HepG2 (cell line): ENCODE results near the gene IFITM5. TPM values are rescaled to one million over a fixed set of nuclear protein-coding genes. Genes with fewer than 3 reads are reported as not detected.
A peak's percentile ranks its signal among the peaks of the same experiment; 100 is the strongest.

Experiments
- ATAC-seq: fragments of 200-7000 bp; cut with Tn5 transposase; 3 replicates; pipeline ENCODE4 v1.9.1; 2020; ENCODE audit warnings: mild to moderate bottlenecking, moderate library complexity
- BruUV-seq: library from RNA; stranded (reverse); fragments of 400-500 nt; replicated peaks from 2 replicates; lab custom pipeline; 2021; lab: Mats Ljungman, UMichigan
- CTCF ChIA-PET: fragments of 300-600 bp; formaldehyde crosslinking; extraction: SDS; loops from one replicate; lab custom pipeline; 2021; ENCODE audit warnings: low total read pairs, inconsistent platforms, low intra/inter-chr PET ratio; lab: Yijun Ruan, JAX
- POLR2A ChIA-PET: fragments of 350-600 bp; sonication (Branson Sonifier 250); formaldehyde crosslinking; loops from one replicate; lab custom pipeline; 2020; ENCODE audit warnings: antibody characterized with exemption, inconsistent platforms; lab: Yijun Ruan, JAX
- DNase-seq: peaks from one replicate; pipeline ENCODE4 v3.0.0-alpha.2; 2015; ENCODE audit warnings: low spot score
- FAIRE-seq: peaks from 3 replicates; lab custom pipeline; 2011; peaks lifted over from hg19 to GRCh38; lab: Jason Lieb, UNC
- H2AFZ ChIP-seq: one replicate; pipeline ENCODE4 v1.6.1; 2011; ENCODE audit warnings: low read length, inconsistent platforms
- H3K27ac ChIP-seq: fragments of 300-600 bp; 3 replicates; pipeline ENCODE4 v1.8.0; 2011; ENCODE audit warnings: mixed run types, mild to moderate bottlenecking, mixed read lengths, low read length, inconsistent platforms; ENCODE audit not compliant: insufficient read depth; ENCODE audit errors: extremely low read length
- H3K27me3 ChIP-seq, 2 experiments: fragments of 200-600 bp in 1 of 2; 2 replicates in 1 of 2; 3 replicates in 1 of 2; pipeline versions ENCODE4 v1.6.0 to v1.8.0; 2011; ENCODE audit warnings: low read length in 2 of 2, mild to moderate bottlenecking in 2 of 2, moderate library complexity in 2 of 2, inconsistent platforms in 1 of 2; ENCODE audit not compliant: insufficient read depth in 2 of 2, control insufficient read depth in 1 of 2
- H3K36me3 ChIP-seq, 2 experiments: fragments of 200-600 bp in 1 of 2; replicated peaks in 1 of 2; 2 replicates in 1 of 2; 3 replicates in 1 of 2; pipeline versions ENCODE4 v1.5.1 to v1.8.0; 2011; ENCODE audit warnings: low read length in 2 of 2, inconsistent platforms in 1 of 2; ENCODE audit not compliant: insufficient read depth in 2 of 2, control insufficient read depth in 1 of 2
- H3K4me1 ChIP-seq: 2 replicates; pipeline ENCODE4 v1.5.1; 2012; ENCODE audit warnings: low read length, inconsistent platforms; ENCODE audit not compliant: insufficient read depth
- H3K4me2 ChIP-seq: 2 replicates; pipeline ENCODE4 v1.6.0; 2011; ENCODE audit warnings: low read depth, low read length, inconsistent platforms
- H3K4me3 ChIP-seq, 3 experiments: fragments of 200-600 bp in 1 of 3; sonication (generic), shearing (Covaris generic) in 1 of 3; replicated peaks in 1 of 3; 2 replicates each; pipeline ENCODE4 v1.5.1; 2011 to 2016; ENCODE audit warnings: low read length in 3 of 3, inconsistent platforms in 2 of 3, low read depth in 2 of 3, mild to moderate bottlenecking in 2 of 3, control low read depth in 1 of 3, mixed read lengths in 1 of 3; ENCODE audit not compliant: insufficient read depth in 1 of 3
- H3K79me2 ChIP-seq: one replicate; pipeline ENCODE4 v1.6.1; 2011; ENCODE audit warnings: low read length, inconsistent platforms; ENCODE audit not compliant: insufficient read depth
- H3K9ac ChIP-seq: 2 replicates; pipeline ENCODE4 v1.6.0; 2011; ENCODE audit warnings: mild to moderate bottlenecking, low read depth, low read length, inconsistent platforms; ENCODE audit not compliant: insufficient read depth
- H3K9me3 ChIP-seq: 2 replicates; pipeline ENCODE4 v1.5.1; 2012; ENCODE audit warnings: mild to moderate bottlenecking, low read length
- H4K20me1 ChIP-seq: 2 replicates; pipeline ENCODE4 v1.6.0; 2011; ENCODE audit warnings: inconsistent platforms, mild to moderate bottlenecking, low read length, moderate library complexity; ENCODE audit not compliant: insufficient read depth
- NBN ChIP-seq: fragments of 450-650 bp; conservative IDR thresholded peaks from 2 replicates; pipeline ENCODE4 v1.6.1; 2017
- WGBS: methylation state at CpG from one replicate; pipeline ENCODE4 v1.1.6; 2017; ENCODE audit warnings: low lambda C conversion rate; 5-methylcytosine and 5-hydroxymethylcytosine counted together
- in situ Hi-C: cut with HindIII; loops from 2 replicates; pipeline ENCODE4 v1.10.0; 2017; ENCODE audit warnings: low pct_unique_long_range_greater_than_20kb; ENCODE audit not compliant: extremely low pct_ligation_motif_present
- intact Hi-C: fragments of 100-400 bp; cut with micrococcal nuclease; formaldehyde crosslinking; loops from one replicate; pipeline ENCODE4 v1.10.0; 2022; ENCODE audit not compliant: unreplicated experiment
- polyA plus RNA-seq, 8 experiments: library from polyadenylated mRNA; depleted of rRNA in 3 of 8; stranded (reverse) in 7 of 8; unstranded in 1 of 8; fragments of >200 nt; fragmentation: Illumina TruSeq in 4 of 8; extraction: Trizol in 4 of 8; gene quantifications; 2 replicates each; pipeline versions ENCODE4 v1.2.1 to v1.2.3, GENCODE V29; 2011 to 2016; ENCODE audit warnings: low read depth in 4 of 8, missing spikeins in 1 of 8, mixed read lengths in 1 of 8; ENCODE audit not compliant: insufficient read depth in 1 of 8
- total RNA-seq, 5 experiments: library from RNA; depleted of rRNA; stranded (reverse); fragments of >200 nt; fragmentation: Illumina TruSeq; extraction: Trizol; gene quantifications; 2 replicates each; pipeline ENCODE4 v1.2.3, GENCODE V29; 2016; ENCODE audit warnings: low read depth in 1 of 5
- TF ChIP-seq, protein P1 (sequence below): sonication (generic); formaldehyde crosslinking; IDR thresholded peaks from 2 replicates; pipeline ENCODE4 v1.4.0; 2020; ENCODE audit warnings: missing genetic modification reagents, borderline replicate concordance
- TF ChIP-seq, protein P2 (sequence below): sonication (generic); formaldehyde crosslinking; IDR thresholded peaks from 2 replicates; pipeline ENCODE4 v1.4.0; 2020; ENCODE audit warnings: low read depth, missing genetic modification reagents
- TF ChIP-seq, protein P3 (sequence below): sonication (generic); formaldehyde crosslinking; IDR thresholded peaks from 2 replicates; pipeline ENCODE4 v1.5.1; 2020; ENCODE audit warnings: mild to moderate bottlenecking, missing genetic modification reagents
- TF ChIP-seq, protein P4 (sequence below): sonication (generic); formaldehyde crosslinking; IDR thresholded peaks from 2 replicates; pipeline ENCODE4 v1.4.0; 2020; ENCODE audit warnings: missing genetic modification reagents
- TF ChIP-seq, protein P5 (sequence below): sonication (generic); formaldehyde crosslinking; IDR thresholded peaks from 2 replicates; pipeline ENCODE4 v1.8.0; 2022; ENCODE audit warnings: missing genetic modification reagents, mild to moderate bottlenecking, moderate library complexity, borderline replicate concordance
- TF ChIP-seq, protein P6 (sequence below): sonication (generic); formaldehyde crosslinking; IDR thresholded peaks from 2 replicates; pipeline ENCODE4 v1.4.0; 2020; ENCODE audit warnings: missing genetic modification reagents

Gene IFITM5
- total and polyA plus RNA-seq, 2 of the 13 experiments (the other 11 are each of a cell fraction or from before 2014, with no cell fraction given): not detected

DNA sequence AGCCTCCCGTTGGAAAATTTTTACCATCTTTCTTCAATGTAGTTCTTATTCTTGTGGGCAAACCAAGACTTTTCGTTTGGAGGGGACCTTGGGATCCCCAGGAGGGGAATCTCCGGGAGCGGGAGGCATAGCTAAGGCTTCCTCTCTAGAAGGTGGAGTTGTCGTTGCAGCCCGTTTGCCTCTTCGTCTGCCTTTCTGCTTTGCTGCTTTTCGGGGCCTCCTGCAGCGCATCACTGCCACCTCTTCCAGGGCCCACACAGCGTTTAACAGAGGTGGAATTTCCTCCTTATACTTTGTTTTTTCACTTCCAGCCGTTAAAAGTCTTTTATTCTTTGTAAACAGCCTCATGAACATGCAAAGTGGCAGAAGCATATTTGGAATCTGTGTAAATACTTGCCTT is 24.8 kb upstream of the IFITM5 start:
- H3K9ac ChIP-seq: peak overlapping the region; percentile 20; the same call in 1 of the 2 replicates
- peak overlapping the region; percentile 69 for H3K4me2 ChIP-seq
- no peaks in the 10 kb centered on the region for H4K20me1 ChIP-seq
- H3K4me3 ChIP-seq: peak overlapping the region; percentile 7 to 50 (median 36); a peak in 5 of 6 replicates
- in situ Hi-C loops (no loop called here), intact Hi-C loops (no loop called here)
- ATAC-seq (no peak), DNase-seq (no peak), FAIRE-seq (no peak)
- peaks cover 10% of the 10 kb centered on the region for H3K79me2 ChIP-seq
- H3K27me3 ChIP-seq: no peaks in the 10 kb centered on the region
- no TSS peak for BruUV-seq
- H3K4me1 ChIP-seq: peaks cover 61% of the 10 kb centered on the region
- H2AFZ ChIP-seq: peak overlapping the region; percentile 1
- H3K27ac ChIP-seq: no peak overlapping the region
- CTCF ChIA-PET: no interaction called here
- POLR2A ChIA-PET: interaction anchor here (1.0 to 6.1 kb wide), 3 partner anchors 24 to 40 kb away, joined by 3 to 85 read pairs (median 5); no protein-coding TSS in a partner anchor
- WGBS: 26% methylated on average over 11 of the region's 11 CpGs
- no peaks in the 10 kb centered on the region for H3K36me3 ChIP-seq
- H3K9me3 ChIP-seq: no peaks in the 10 kb centered on the region
- TF ChIP-seq, protein P1, sequence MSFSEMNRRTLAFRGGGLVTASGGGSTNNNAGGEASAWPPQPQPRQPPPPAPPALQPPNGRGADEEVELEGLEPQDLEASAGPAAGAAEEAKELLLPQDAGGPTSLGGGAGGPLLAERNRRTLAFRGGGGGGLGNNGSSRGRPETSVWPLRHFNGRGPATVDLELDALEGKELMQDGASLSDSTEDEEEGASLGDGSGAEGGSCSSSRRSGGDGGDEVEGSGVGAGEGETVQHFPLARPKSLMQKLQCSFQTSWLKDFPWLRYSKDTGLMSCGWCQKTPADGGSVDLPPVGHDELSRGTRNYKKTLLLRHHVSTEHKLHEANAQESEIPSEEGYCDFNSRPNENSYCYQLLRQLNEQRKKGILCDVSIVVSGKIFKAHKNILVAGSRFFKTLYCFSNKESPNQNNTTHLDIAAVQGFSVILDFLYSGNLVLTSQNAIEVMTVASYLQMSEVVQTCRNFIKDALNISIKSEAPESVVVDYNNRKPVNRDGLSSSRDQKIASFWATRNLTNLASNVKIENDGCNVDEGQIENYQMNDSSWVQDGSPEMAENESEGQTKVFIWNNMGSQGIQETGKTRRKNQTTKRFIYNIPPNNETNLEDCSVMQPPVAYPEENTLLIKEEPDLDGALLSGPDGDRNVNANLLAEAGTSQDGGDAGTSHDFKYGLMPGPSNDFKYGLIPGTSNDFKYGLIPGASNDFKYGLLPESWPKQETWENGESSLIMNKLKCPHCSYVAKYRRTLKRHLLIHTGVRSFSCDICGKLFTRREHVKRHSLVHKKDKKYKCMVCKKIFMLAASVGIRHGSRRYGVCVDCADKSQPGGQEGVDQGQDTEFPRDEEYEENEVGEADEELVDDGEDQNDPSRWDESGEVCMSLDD (CRISPR knock-in tag): no peak
- TF ChIP-seq, protein P2, sequence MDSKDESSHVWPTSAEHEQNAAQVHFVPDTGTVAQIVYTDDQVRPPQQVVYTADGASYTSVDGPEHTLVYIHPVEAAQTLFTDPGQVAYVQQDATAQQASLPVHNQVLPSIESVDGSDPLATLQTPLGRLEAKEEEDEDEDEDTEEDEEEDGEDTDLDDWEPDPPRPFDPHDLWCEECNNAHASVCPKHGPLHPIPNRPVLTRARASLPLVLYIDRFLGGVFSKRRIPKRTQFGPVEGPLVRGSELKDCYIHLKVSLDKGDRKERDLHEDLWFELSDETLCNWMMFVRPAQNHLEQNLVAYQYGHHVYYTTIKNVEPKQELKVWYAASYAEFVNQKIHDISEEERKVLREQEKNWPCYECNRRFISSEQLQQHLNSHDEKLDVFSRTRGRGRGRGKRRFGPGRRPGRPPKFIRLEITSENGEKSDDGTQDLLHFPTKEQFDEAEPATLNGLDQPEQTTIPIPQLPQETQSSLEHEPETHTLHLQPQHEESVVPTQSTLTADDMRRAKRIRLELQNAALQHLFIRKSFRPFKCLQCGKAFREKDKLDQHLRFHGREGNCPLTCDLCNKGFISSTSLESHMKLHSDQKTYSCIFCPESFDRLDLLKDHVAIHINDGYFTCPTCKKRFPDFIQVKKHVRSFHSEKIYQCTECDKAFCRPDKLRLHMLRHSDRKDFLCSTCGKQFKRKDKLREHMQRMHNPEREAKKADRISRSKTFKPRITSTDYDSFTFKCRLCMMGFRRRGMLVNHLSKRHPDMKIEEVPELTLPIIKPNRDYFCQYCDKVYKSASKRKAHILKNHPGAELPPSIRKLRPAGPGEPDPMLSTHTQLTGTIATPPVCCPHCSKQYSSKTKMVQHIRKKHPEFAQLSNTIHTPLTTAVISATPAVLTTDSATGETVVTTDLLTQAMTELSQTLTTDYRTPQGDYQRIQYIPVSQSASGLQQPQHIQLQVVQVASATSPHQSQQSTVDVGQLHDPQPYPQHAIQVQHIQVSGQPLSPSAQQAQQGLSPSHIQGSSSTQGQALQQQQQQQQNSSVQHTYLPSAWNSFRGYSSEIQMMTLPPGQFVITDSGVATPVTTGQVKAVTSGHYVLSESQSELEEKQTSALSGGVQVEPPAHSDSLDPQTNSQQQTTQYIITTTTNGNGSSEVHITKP: no peak
- TF ChIP-seq, protein P3, sequence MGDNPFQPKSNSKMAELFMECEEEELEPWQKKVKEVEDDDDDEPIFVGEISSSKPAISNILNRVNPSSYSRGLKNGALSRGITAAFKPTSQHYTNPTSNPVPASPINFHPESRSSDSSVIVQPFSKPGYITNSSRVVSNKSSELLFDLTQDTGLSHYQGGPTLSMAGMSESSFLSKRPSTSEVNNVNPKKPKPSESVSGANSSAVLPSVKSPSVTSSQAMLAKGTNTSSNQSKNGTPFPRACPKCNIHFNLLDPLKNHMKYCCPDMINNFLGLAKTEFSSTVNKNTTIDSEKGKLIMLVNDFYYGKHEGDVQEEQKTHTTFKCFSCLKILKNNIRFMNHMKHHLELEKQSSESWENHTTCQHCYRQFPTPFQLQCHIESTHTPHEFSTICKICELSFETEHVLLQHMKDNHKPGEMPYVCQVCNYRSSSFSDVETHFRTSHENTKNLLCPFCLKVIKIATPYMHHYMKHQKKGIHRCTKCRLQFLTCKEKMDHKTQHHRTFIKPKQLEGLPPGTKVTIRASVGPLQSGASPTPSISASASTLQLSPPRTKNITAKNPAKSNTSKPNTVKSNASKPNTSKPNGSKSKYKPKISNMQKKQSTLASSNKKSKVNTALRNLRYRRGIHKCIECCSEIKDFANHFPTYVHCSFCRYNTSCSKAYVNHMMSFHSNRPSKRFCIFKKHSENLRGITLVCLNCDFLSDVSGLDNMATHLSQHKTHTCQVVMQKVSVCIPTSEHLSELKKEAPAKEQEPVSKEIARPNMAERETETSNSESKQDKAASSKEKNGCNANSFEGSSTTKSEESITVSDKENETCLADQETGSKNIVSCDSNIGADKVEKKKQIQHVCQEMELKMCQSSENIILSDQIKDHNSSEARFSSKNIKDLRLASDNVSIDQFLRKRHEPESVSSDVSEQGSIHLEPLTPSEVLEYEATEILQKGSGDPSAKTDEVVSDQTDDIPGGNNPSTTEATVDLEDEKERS (CRISPR knock-in tag): no peak
- TF ChIP-seq, protein P4, sequence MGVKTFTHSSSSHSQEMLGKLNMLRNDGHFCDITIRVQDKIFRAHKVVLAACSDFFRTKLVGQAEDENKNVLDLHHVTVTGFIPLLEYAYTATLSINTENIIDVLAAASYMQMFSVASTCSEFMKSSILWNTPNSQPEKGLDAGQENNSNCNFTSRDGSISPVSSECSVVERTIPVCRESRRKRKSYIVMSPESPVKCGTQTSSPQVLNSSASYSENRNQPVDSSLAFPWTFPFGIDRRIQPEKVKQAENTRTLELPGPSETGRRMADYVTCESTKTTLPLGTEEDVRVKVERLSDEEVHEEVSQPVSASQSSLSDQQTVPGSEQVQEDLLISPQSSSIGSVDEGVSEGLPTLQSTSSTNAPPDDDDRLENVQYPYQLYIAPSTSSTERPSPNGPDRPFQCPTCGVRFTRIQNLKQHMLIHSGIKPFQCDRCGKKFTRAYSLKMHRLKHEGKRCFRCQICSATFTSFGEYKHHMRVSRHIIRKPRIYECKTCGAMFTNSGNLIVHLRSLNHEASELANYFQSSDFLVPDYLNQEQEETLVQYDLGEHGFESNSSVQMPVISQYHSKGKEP (CRISPR knock-in tag): no peak
- TF ChIP-seq, protein P5, sequence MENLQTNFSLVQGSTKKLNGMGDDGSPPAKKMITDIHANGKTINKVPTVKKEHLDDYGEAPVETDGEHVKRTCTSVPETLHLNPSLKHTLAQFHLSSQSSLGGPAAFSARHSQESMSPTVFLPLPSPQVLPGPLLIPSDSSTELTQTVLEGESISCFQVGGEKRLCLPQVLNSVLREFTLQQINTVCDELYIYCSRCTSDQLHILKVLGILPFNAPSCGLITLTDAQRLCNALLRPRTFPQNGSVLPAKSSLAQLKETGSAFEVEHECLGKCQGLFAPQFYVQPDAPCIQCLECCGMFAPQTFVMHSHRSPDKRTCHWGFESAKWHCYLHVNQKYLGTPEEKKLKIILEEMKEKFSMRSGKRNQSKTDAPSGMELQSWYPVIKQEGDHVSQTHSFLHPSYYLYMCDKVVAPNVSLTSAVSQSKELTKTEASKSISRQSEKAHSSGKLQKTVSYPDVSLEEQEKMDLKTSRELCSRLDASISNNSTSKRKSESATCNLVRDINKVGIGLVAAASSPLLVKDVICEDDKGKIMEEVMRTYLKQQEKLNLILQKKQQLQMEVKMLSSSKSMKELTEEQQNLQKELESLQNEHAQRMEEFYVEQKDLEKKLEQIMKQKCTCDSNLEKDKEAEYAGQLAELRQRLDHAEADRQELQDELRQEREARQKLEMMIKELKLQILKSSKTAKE: no peak
- no peak for TF ChIP-seq NBN
- TF ChIP-seq, protein P6, sequence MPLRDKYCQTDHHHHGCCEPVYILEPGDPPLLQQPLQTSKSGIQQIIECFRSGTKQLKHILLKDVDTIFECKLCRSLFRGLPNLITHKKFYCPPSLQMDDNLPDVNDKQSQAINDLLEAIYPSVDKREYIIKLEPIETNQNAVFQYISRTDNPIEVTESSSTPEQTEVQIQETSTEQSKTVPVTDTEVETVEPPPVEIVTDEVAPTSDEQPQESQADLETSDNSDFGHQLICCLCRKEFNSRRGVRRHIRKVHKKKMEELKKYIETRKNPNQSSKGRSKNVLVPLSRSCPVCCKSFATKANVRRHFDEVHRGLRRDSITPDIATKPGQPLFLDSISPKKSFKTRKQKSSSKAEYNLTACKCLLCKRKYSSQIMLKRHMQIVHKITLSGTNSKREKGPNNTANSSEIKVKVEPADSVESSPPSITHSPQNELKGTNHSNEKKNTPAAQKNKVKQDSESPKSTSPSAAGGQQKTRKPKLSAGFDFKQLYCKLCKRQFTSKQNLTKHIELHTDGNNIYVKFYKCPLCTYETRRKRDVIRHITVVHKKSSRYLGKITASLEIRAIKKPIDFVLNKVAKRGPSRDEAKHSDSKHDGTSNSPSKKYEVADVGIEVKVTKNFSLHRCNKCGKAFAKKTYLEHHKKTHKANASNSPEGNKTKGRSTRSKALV (CRISPR knock-in tag): no peak
